CD14-positive monocyte (primary cell): ENCODE data around the gene GRN. TPM values are rescaled to one million over a fixed set of nuclear protein-coding genes. Genes with fewer than 3 reads are reported as not detected.

Source experiments
- DNase-seq, 3 donors: peaks; one replicate each; pipeline ENCODE4 v3.0.0-alpha.2; 2011 to 2022
- H2AFZ ChIP-seq: 2 replicates; pipeline ENCODE4 v1.6.0; 2012; ENCODE audit warnings: mild to moderate bottlenecking, low read depth, low read length, inconsistent platforms; ENCODE audit not compliant: insufficient read depth, poor library complexity, severe bottlenecking
- H3K27ac ChIP-seq, 2 donors: 1 replicate in 1 of 2; 2 replicates in 1 of 2; pipeline ENCODE4 v1.5.1; 2012 to 2013; ENCODE audit warnings: low read length in 2 of 2, control low read depth in 1 of 2, inconsistent platforms in 1 of 2, low read depth in 1 of 2, mild to moderate bottlenecking in 1 of 2
- H3K27me3 ChIP-seq, 2 donors: one replicate each; pipeline versions ENCODE4 v1.6.0 to v1.6.1; 2011 to 2013; ENCODE audit warnings: low read length in 2 of 2; ENCODE audit not compliant: control insufficient read depth in 2 of 2, insufficient read depth in 2 of 2
- H3K36me3 ChIP-seq, 2 donors: replicated peaks in 1 of 2; 1 replicate in 1 of 2; 2 replicates in 1 of 2; pipeline versions ENCODE4 v1.5.1 to v1.6.1; 2012 to 2013; ENCODE audit warnings: low read length in 2 of 2, control low read depth in 1 of 2, inconsistent platforms in 1 of 2, mild to moderate bottlenecking in 1 of 2; ENCODE audit not compliant: insufficient read depth in 2 of 2, control insufficient read depth in 1 of 2
- H3K4me1 ChIP-seq, 2 donors: 1 replicate in 1 of 2; 2 replicates in 1 of 2; pipeline versions ENCODE4 v1.5.1 to v1.6.1; 2012 to 2013; ENCODE audit warnings: low read length in 2 of 2, control low read depth in 1 of 2, inconsistent platforms in 1 of 2, mild to moderate bottlenecking in 1 of 2, moderate library complexity in 1 of 2; ENCODE audit not compliant: insufficient read depth in 2 of 2, control insufficient read depth in 1 of 2
- H3K4me2 ChIP-seq: replicated peaks from 2 replicates; pipeline ENCODE3; 2012; ENCODE audit warnings: low read length, moderate library complexity, mild to moderate bottlenecking; ENCODE audit not compliant: poor library complexity, severe bottlenecking; ENCODE audit errors: extremely low read depth
- H3K4me3 ChIP-seq, 3 experiments: fragments of 200-600 bp in 1 of 3; sonication (generic) in 1 of 3; replicated peaks in 1 of 3; 1 replicate in 2 of 3; 2 replicates in 1 of 3; pipeline ENCODE4 v1.5.1; 2011 to 2013; ENCODE audit warnings: low read length in 3 of 3, mild to moderate bottlenecking in 3 of 3, control low read depth in 2 of 3, low read depth in 2 of 3, inconsistent platforms in 1 of 3, moderate library complexity in 1 of 3
- H3K79me2 ChIP-seq: 2 replicates; pipeline ENCODE4 v1.6.0; 2012; ENCODE audit warnings: mild to moderate bottlenecking, control low read depth, inconsistent platforms, low read length, moderate library complexity; ENCODE audit not compliant: insufficient read depth
- H3K9ac ChIP-seq: 2 replicates; pipeline ENCODE4 v1.6.0; 2017; ENCODE audit warnings: low read length, mild to moderate bottlenecking; ENCODE audit not compliant: insufficient read depth, poor library complexity, severe bottlenecking
- H3K9me3 ChIP-seq, 2 donors: replicated peaks in 1 of 2; 1 replicate in 1 of 2; 2 replicates in 1 of 2; pipeline versions ENCODE4 v1.5.1 to v1.6.1; 2012 to 2013; ENCODE audit warnings: low read length in 2 of 2, control low read depth in 1 of 2; ENCODE audit not compliant: control insufficient read depth in 1 of 2, insufficient read depth in 1 of 2
- H4K20me1 ChIP-seq: 2 replicates; pipeline ENCODE4 v1.6.0; 2012; ENCODE audit warnings: mild to moderate bottlenecking, low read length, control low read depth, moderate library complexity; ENCODE audit not compliant: insufficient read depth
- H3K27ac Mint-ChIP-seq, 7 donors: one replicate each; pipeline ENCODE4 v1.8.0; 2020; ENCODE audit warnings: mild to moderate bottlenecking in 7 of 7, mixed read lengths in 7 of 7, moderate library complexity in 6 of 7, inconsistent platforms in 2 of 7
- H3K27me3 Mint-ChIP-seq, 3 donors: one replicate each; pipeline ENCODE4 v1.8.0; 2021 to 2022; ENCODE audit warnings: low read depth in 3 of 3, mild to moderate bottlenecking in 3 of 3, mixed read lengths in 3 of 3, moderate library complexity in 3 of 3, inconsistent platforms in 1 of 3
- H3K36me3 Mint-ChIP-seq, 2 donors: one replicate each; pipeline ENCODE4 v1.8.0; 2020; ENCODE audit warnings: mixed read lengths in 2 of 2, inconsistent platforms in 1 of 2, mild to moderate bottlenecking in 1 of 2
- H3K4me1 Mint-ChIP-seq: one replicate; pipeline ENCODE4 v1.8.0; 2020; ENCODE audit warnings: mild to moderate bottlenecking, mixed read lengths
- H3K4me3 Mint-ChIP-seq, 2 donors: one replicate each; pipeline ENCODE4 v1.8.0; 2020; ENCODE audit warnings: mild to moderate bottlenecking in 2 of 2, mixed read lengths in 2 of 2, moderate library complexity in 1 of 2
- H3K9me3 Mint-ChIP-seq, 7 donors: one replicate each; pipeline ENCODE4 v1.8.0; 2020 to 2022; ENCODE audit warnings: mixed read lengths in 7 of 7, mild to moderate bottlenecking in 6 of 7, moderate library complexity in 6 of 7, inconsistent platforms in 2 of 7
- WGBS: methylation state at CpG from one replicate; pipeline ENCODE4 v1.1.5; 2013; ENCODE audit warnings: missing lambda C conversion rate; ENCODE audit not compliant: insufficient coverage; 5-methylcytosine and 5-hydroxymethylcytosine counted together
- intact Hi-C, 2 donors: fragments of 100-400 bp; cut with micrococcal nuclease; formaldehyde crosslinking; loops; one replicate each; pipeline versions ENCODE4 v1.15.0 to v1.15.1; 2023
- polyA plus RNA-seq, 3 donors: library from polyadenylated mRNA; depleted of rRNA in 1 of 3; unstranded in 2 of 3; stranded (reverse) in 1 of 3; fragments of 300-500 nt in 2 of 3; fragments of >200 nt in 1 of 3; fragmentation: Illumina TruSeq in 2 of 3; gene quantifications; 1 replicate in 2 of 3; 2 replicates in 1 of 3; pipeline ENCODE4 v1.2.3, GENCODE V29; 2012 to 2021
- TF ChIP-seq, protein P1 (sequence below): fragments of 200-600 bp; IDR thresholded peaks from one replicate; pipeline ENCODE4 v1.8.0; 2022; ENCODE audit warnings: antibody characterized with exemption, mild to moderate bottlenecking

The GRN gene
- polyA plus RNA-seq, 3 donors = 1,303 to 1,960 (median 1,361) TPM

DNA sequence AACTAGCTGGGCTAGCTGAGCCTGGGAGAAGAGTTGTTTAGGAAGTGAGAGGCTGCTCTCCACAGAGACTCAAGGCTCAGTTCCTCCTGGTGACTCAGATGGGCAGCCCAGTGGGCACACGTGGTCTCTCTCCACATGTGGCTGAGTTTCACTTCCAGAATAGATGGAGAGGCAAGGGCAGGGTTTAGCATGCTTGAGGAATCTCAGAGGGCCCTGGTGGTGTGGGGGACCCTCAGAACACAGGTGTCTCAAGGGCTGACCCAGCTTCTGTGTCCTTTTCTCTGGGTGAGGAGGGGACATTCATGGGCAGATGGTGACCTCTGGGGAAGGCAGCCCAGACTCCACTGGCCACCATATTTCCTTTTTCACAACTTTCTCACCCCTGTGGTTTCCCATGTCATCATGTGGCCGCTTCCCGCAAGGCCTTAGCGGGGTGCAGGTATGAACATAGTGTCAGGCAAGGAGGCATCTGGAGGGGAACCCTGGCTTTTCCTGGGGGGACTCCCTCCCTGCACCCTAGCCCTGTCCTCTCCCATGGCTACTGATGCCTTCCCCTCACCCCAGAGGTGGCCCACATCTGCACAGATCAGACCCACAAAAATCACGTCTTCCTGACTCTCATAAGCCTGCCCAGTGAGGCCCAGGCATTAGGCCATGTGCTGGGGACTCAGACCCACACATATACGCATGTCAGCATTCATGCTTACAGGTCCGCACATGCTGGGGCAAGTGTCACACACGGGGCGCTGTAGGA, 3.3 kb downstream of the GRN start:
- Histone ChIP-seq H3K27ac (peak overlapping the region; percentile 88 to 98), H3K9ac (peak overlapping the region; percentile 18)

GRCh38 chr17:44348988-44349364, 3.9 kb downstream of the GRN start:
- Mint-ChIP-seq H3K27me3 (peaks cover 0 to 4% (median 2%) of the 10 kb centered on the region in 3 donors), H3K27ac (peak overlapping the region in 6 of 7 donors; percentile 89 to 98 (median 93)), H3K4me3 (peak overlapping the region in 1 of 2 donors; percentile 4), H3K9me3 (peaks cover 0 to 4% (median 0%) of the 10 kb centered on the region in 7 donors), H3K36me3 (peaks cover 51 to 57% of the 10 kb centered on the region in 2 donors), H3K4me1 (peaks cover 68% of the 10 kb centered on the region)
- H3K79me2 ChIP-seq = peaks cover 63% of the 10 kb centered on the region
- no peaks in the 10 kb centered on the region for H3K27me3 ChIP-seq
- intact Hi-C loops = loop anchor here in 1 of 2 donors (5.0 kb wide), 2 partner anchors 72 to 147 kb away; no protein-coding TSS in a partner anchor
- peak overlapping the region; percentile 15 for H3K9ac ChIP-seq
- H2AFZ ChIP-seq = no peak overlapping the region
- H3K4me1 ChIP-seq = peaks cover 60 to 84% of the 10 kb centered on the region in 2 donors
- H3K4me3 ChIP-seq = peak overlapping the region in 1 of 3 experiments; percentile 92
- 95% methylated on average over 6 of the region's 6 CpGs for WGBS
- H3K36me3 ChIP-seq = peaks cover 45 to 48% of the 10 kb centered on the region in 2 donors
- no peak for DNase-seq
- H3K9me3 ChIP-seq = no peaks in the 10 kb centered on the region
- H3K4me2 ChIP-seq = peak overlapping the region; percentile 88
- H3K27ac ChIP-seq = peak overlapping the region; percentile 49 to 88
- TF ChIP-seq, protein P1, sequence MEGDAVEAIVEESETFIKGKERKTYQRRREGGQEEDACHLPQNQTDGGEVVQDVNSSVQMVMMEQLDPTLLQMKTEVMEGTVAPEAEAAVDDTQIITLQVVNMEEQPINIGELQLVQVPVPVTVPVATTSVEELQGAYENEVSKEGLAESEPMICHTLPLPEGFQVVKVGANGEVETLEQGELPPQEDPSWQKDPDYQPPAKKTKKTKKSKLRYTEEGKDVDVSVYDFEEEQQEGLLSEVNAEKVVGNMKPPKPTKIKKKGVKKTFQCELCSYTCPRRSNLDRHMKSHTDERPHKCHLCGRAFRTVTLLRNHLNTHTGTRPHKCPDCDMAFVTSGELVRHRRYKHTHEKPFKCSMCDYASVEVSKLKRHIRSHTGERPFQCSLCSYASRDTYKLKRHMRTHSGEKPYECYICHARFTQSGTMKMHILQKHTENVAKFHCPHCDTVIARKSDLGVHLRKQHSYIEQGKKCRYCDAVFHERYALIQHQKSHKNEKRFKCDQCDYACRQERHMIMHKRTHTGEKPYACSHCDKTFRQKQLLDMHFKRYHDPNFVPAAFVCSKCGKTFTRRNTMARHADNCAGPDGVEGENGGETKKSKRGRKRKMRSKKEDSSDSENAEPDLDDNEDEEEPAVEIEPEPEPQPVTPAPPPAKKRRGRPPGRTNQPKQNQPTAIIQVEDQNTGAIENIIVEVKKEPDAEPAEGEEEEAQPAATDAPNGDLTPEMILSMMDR = no peak
- H4K20me1 ChIP-seq = peaks cover 86% of the 10 kb centered on the region

More for the DNA sequence above, 3.3 kb downstream of the GRN start:
- Histone ChIP-seq H3K27me3 (no peaks in the 10 kb centered on the region), H3K4me1 (peaks cover 62 to 86% of the 10 kb centered on the region in 2 donors), H2AFZ (no peak overlapping the region), H3K36me3 (peaks cover 45 to 48% of the 10 kb centered on the region in 2 donors), H3K4me3 (peak overlapping the region in 1 of 3 experiments; percentile 92), H4K20me1 (peaks cover 83% of the 10 kb centered on the region), H3K79me2 (peaks cover 67% of the 10 kb centered on the region), H3K4me2 (peak overlapping the region; percentile 88), H3K9me3 (no peaks in the 10 kb centered on the region)
- Mint-ChIP-seq H3K9me3 (peaks cover 0 to 7% (median 0%) of the 10 kb centered on the region in 7 donors), H3K27me3 (peaks cover 0 to 3% (median 2%) of the 10 kb centered on the region in 3 donors), H3K4me3 (peak overlapping the region; percentile 51 to 77), H3K4me1 (peaks cover 73% of the 10 kb centered on the region), H3K36me3 (peaks cover 53 to 57% of the 10 kb centered on the region in 2 donors), H3K27ac (peak overlapping the region; percentile 89 to 98 (median 93))
- TF ChIP-seq, protein P1 = no peak
- DNase-seq = peak; percentile 91 to 97 (median 97)
- intact Hi-C loops = loop anchor here in 1 of 2 donors (5.0 kb wide), 2 partner anchors 71 to 146 kb away; no protein-coding TSS in a partner anchor
- 59% methylated on average over 6 of the region's 9 CpGs for WGBS
